ENCODE measurements around the gene RPL10A.
"Not testable (repeated sequence)": the region's sequence is repeated elsewhere in the genome, so short reads cannot be mapped to it uniquely, and the experiment has no call there.

The RPL10A gene

DNA sequence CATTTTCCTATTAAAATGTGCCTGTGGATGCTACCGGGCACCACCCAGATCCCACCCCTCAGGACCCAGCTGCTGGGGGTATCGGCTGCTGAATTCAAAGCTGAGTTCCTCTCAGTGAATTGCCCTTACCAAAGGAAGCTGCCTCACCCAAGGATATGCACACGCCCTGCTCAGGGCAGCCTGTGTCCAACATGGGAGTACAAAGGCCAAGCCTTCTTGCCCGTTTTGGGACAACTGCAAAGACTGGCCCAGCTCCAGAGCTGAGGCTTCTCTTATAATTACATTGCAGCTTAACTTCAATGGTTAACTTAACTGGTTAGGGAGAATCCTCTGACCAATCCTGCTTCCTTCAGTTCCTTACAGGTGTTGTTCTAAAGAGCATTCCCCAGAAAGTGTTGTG, 35.9 kb upstream of the RPL10A start:
- TF ChIP-seq, protein P1, sequence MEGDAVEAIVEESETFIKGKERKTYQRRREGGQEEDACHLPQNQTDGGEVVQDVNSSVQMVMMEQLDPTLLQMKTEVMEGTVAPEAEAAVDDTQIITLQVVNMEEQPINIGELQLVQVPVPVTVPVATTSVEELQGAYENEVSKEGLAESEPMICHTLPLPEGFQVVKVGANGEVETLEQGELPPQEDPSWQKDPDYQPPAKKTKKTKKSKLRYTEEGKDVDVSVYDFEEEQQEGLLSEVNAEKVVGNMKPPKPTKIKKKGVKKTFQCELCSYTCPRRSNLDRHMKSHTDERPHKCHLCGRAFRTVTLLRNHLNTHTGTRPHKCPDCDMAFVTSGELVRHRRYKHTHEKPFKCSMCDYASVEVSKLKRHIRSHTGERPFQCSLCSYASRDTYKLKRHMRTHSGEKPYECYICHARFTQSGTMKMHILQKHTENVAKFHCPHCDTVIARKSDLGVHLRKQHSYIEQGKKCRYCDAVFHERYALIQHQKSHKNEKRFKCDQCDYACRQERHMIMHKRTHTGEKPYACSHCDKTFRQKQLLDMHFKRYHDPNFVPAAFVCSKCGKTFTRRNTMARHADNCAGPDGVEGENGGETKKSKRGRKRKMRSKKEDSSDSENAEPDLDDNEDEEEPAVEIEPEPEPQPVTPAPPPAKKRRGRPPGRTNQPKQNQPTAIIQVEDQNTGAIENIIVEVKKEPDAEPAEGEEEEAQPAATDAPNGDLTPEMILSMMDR (conservative IDR thresholded peaks at IDR 0.05; ENCODE audit: low read length) = no peak
- TF ChIP-seq EZH2phosphoT487 (IDR thresholded peaks at IDR 0.05; ENCODE audit: borderline replicate concordance) = no peak
- Histone ChIP-seq H3K9ac (ENCODE audit: low read depth, low read length, poor library complexity, severe bottlenecking) (no peak overlapping the region), H3K27me3 (ENCODE audit: insufficient read depth, low read length, poor library complexity, severe bottlenecking) (no peaks in the 10 kb centered on the region), H3K79me2 (ENCODE audit: insufficient read depth, low read length) (no peaks in the 10 kb centered on the region), H3K9me2 (replicated peaks; ENCODE audit: low read depth, low read length) (no peaks in the 10 kb centered on the region), H3K4me3 (ENCODE audit: low read length, poor library complexity, severe bottlenecking) (no peak overlapping the region), H3F3A (ENCODE audit: low read depth) (no peaks in the 10 kb centered on the region), H4K20me1 (ENCODE audit: insufficient read depth, low read length, poor library complexity, severe bottlenecking) (no peaks in the 10 kb centered on the region), H3K4me2 (ENCODE audit: low read depth, low read length, poor library complexity, severe bottlenecking) (no peak overlapping the region), H3K4me1 (ENCODE audit: insufficient read depth, low read length, poor library complexity, severe bottlenecking) (no peaks in the 10 kb centered on the region), H3K9me3 (ENCODE audit: insufficient read depth, low read depth, low read length) (peaks cover 4% of the 10 kb centered on the region; the same call in 1 of the 2 replicates), H3K36me3 (ENCODE audit: insufficient read depth, low read length) (no peaks in the 10 kb centered on the region), H2AFZ (ENCODE audit: low read length) (no peak overlapping the region)

DNA sequence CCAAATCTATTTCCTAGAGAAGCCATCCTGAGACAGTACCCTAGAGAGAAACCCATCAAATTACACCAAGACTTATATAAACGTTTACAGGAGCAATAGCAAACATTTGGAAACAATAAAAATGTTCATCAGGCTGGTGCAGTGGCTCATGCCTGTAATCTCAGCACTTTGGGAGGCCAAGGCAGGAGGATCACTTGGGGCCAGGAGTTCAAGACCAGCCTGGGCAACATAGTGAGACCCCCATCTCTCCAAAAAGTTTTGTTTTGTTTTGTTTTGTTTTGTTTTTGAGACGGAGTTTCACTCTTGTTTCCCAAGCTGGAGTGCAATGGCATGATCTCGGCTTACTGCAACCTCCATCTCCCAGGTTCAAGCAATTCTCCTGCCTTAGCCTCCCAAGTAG, 35.5 kb upstream of the RPL10A start:
- H2AFZ ChIP-seq (ENCODE audit: low read length); H3K9me2 ChIP-seq (replicated peaks; ENCODE audit: low read depth, low read length); H4K20me1 ChIP-seq (ENCODE audit: insufficient read depth, low read length, poor library complexity, severe bottlenecking); H3F3A ChIP-seq (ENCODE audit: low read depth); H3K4me2 ChIP-seq (ENCODE audit: low read depth, low read length, poor library complexity, severe bottlenecking); H3K4me1 ChIP-seq (ENCODE audit: insufficient read depth, low read length, poor library complexity, severe bottlenecking); H3K9ac ChIP-seq (ENCODE audit: low read depth, low read length, poor library complexity, severe bottlenecking); H3K27me3 ChIP-seq (ENCODE audit: insufficient read depth, low read length, poor library complexity, severe bottlenecking); H3K36me3 ChIP-seq (ENCODE audit: insufficient read depth, low read length); H3K4me3 ChIP-seq (ENCODE audit: low read length, poor library complexity, severe bottlenecking); H3K9me3 ChIP-seq (ENCODE audit: insufficient read depth, low read depth, low read length); H3K79me2 ChIP-seq (ENCODE audit: insufficient read depth, low read length): not testable (repeated sequence)

DNA sequence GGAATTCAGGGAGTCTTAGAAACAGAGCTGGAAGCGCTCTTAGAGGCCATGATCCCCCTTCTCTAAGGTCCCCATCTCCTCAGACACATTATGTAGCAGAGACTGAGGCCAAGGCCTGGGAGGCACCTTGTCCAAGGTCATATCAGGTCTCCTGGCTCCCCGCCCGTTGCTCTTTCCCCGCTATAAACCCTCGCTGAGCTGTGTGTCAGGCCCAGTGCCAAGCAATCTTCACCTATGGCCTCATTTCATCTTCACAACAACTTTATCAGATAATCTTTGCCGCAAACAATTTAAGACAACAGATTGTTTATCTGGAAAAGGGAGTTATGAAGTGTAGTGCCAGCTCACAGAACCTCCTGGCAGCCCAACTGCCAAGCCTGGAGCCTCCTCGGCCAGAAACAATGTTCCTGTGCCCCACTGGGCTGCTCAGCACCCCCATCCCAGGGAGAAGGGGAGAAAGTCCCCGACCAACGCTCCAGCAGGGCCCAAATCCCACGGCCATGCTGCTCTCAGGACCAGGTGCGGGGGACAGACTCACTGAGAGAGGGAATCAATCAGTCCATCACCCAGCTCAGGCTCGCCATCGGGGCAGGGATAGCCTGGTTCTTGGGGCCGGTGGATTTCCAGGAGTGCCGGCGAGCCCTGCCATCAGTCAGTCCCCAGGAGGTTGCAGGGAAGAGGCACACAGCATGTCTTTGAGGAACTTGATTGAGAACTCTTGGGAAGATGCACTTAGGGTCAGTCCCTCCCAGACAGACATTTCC, 32.9 kb upstream of the RPL10A start:
- no peaks in the 10 kb centered on the region for H3K9me3 ChIP-seq (ENCODE audit: insufficient read depth, low read depth, low read length)
- H3K36me3 ChIP-seq (ENCODE audit: insufficient read depth, low read length) = no peaks in the 10 kb centered on the region
- H3K9me2 ChIP-seq (replicated peaks; ENCODE audit: low read depth, low read length) = no peaks in the 10 kb centered on the region
- no peaks in the 10 kb centered on the region for H3K4me1 ChIP-seq (ENCODE audit: insufficient read depth, low read length, poor library complexity, severe bottlenecking)
- H3F3A ChIP-seq (ENCODE audit: low read depth) = no peaks in the 10 kb centered on the region
- no peaks in the 10 kb centered on the region for H3K79me2 ChIP-seq (ENCODE audit: insufficient read depth, low read length)
- no peak overlapping the region for H3K4me2 ChIP-seq (ENCODE audit: low read depth, low read length, poor library complexity, severe bottlenecking)
- H3K4me3 ChIP-seq (ENCODE audit: low read length, poor library complexity, severe bottlenecking) = no peak overlapping the region
- H3K27me3 ChIP-seq (ENCODE audit: insufficient read depth, low read length, poor library complexity, severe bottlenecking) = no peaks in the 10 kb centered on the region
- H4K20me1 ChIP-seq (ENCODE audit: insufficient read depth, low read length, poor library complexity, severe bottlenecking) = no peaks in the 10 kb centered on the region
- no peak overlapping the region for H3K9ac ChIP-seq (ENCODE audit: low read depth, low read length, poor library complexity, severe bottlenecking)
- no peak overlapping the region for H2AFZ ChIP-seq (ENCODE audit: low read length)
- TF ChIP-seq, protein P1 (conservative IDR thresholded peaks at IDR 0.05; ENCODE audit: low read length) = no peak
- no peak for TF ChIP-seq EZH2phosphoT487 (IDR thresholded peaks at IDR 0.05; ENCODE audit: borderline replicate concordance)
